HepG2 (cell line): ENCODE measurements around the gene AFF2. TPM values are rescaled to one million over a fixed set of nuclear protein-coding genes. Genes with fewer than 3 reads are reported as not detected.

ENCODE experiments used
- FOXA3 ChIP-seq: IDR thresholded peaks from 2 replicates; pipeline ENCODE4 v1.6.1; 2016; ENCODE audit warnings: missing genetic modification reagents, missing compliant biosample characterization
- FOXM1 ChIP-seq: sonication (generic); formaldehyde crosslinking; IDR thresholded peaks from 2 replicates; pipeline ENCODE4 v1.5.0; 2020; ENCODE audit warnings: missing genetic modification reagents
- WIZ ChIP-seq: sonication (generic); formaldehyde crosslinking; IDR thresholded peaks from 2 replicates; pipeline ENCODE4 v1.5.1; 2020; ENCODE audit warnings: mild to moderate bottlenecking, missing genetic modification reagents
- ZBTB38 ChIP-seq: sonication (generic); formaldehyde crosslinking; IDR thresholded peaks from 2 replicates; pipeline ENCODE4 v1.5.1; 2020; ENCODE audit warnings: mild to moderate bottlenecking, missing genetic modification reagents
- ZC3H13 ChIP-seq: sonication (generic); formaldehyde crosslinking; IDR thresholded peaks from 2 replicates; pipeline ENCODE4 v1.8.1; 2023; ENCODE audit warnings: mild to moderate bottlenecking, missing genetic modification reagents, moderate library complexity
- ZNF121 ChIP-seq: sonication (generic); formaldehyde crosslinking; IDR thresholded peaks from 2 replicates; pipeline ENCODE4 v1.5.0; 2020; ENCODE audit warnings: mild to moderate bottlenecking, missing genetic modification reagents
- ZNF460 ChIP-seq: sonication (generic); formaldehyde crosslinking; IDR thresholded peaks from 2 replicates; pipeline ENCODE4 v1.5.1; 2020; ENCODE audit warnings: missing genetic modification reagents, mild to moderate bottlenecking, borderline replicate concordance
- ZNF468 ChIP-seq: sonication (generic); formaldehyde crosslinking; IDR thresholded peaks from 2 replicates; pipeline ENCODE4 v1.8.0; 2022; ENCODE audit warnings: mild to moderate bottlenecking, moderate library complexity, missing genetic modification reagents
- polyA plus RNA-seq, 8 experiments: library from polyadenylated mRNA; depleted of rRNA in 3 of 8; stranded (reverse) in 7 of 8; unstranded in 1 of 8; fragments of >200 nt; fragmentation: Illumina TruSeq in 4 of 8; extraction: Trizol in 4 of 8; gene quantifications; 2 replicates each; pipeline versions ENCODE4 v1.2.1 to v1.2.3, GENCODE V29; 2011 to 2016; ENCODE audit warnings: low read depth in 4 of 8, missing spikeins in 1 of 8, mixed read lengths in 1 of 8; ENCODE audit not compliant: insufficient read depth in 1 of 8
- total RNA-seq, 5 experiments: library from RNA; depleted of rRNA; stranded (reverse); fragments of >200 nt; fragmentation: Illumina TruSeq; extraction: Trizol; gene quantifications; 2 replicates each; pipeline ENCODE4 v1.2.3, GENCODE V29; 2016; ENCODE audit warnings: low read depth in 1 of 5
- TF ChIP-seq, protein P1 (sequence below): IDR thresholded peaks from 2 replicates; pipeline ENCODE4 v1.6.1; 2016; ENCODE audit warnings: missing compliant biosample characterization, missing genetic modification reagents, borderline replicate concordance
- TF ChIP-seq, protein P2 (sequence below): sonication (generic); formaldehyde crosslinking; IDR thresholded peaks from 2 replicates; pipeline ENCODE4 v1.5.1; 2020; ENCODE audit warnings: mild to moderate bottlenecking, missing genetic modification reagents, borderline replicate concordance
- TF ChIP-seq, protein P3 (sequence below): sonication (generic); formaldehyde crosslinking; IDR thresholded peaks from 2 replicates; pipeline ENCODE4 v1.4.0; 2020; ENCODE audit warnings: low read depth, missing genetic modification reagents
- TF ChIP-seq, protein P4 (sequence below): sonication (generic); formaldehyde crosslinking; IDR thresholded peaks from 2 replicates; pipeline ENCODE4 v1.5.0; 2020; ENCODE audit warnings: missing genetic modification reagents

AFF2 gene
- total and polyA plus RNA-seq, 2 of the 13 experiments (the other 11 are each of a cell fraction or from before 2014, with no cell fraction given), result not detected

DNA sequence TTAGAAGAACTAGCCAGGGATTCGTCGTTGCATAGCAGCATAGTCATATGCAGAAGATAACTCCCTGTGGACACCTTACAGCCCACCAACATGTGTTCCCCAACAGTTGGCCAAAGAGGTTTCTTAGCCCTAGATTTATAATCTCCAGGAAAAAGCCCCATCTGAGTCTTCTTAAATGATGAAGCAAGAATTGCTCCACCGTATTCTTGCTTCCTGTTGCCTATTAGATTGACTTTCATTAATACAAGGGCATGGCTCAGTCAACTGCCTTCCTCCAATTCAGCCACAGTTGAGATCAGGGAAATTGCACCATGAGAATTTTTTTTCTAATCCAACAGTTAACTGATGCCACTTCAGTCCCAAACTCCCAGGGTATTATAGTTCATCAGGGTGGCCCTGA is 5.2 kb upstream of the AFF2 start (continued):
- no peak for TF ChIP-seq FOXA3 (CRISPR knock-in tag)
- TF ChIP-seq, protein P1, sequence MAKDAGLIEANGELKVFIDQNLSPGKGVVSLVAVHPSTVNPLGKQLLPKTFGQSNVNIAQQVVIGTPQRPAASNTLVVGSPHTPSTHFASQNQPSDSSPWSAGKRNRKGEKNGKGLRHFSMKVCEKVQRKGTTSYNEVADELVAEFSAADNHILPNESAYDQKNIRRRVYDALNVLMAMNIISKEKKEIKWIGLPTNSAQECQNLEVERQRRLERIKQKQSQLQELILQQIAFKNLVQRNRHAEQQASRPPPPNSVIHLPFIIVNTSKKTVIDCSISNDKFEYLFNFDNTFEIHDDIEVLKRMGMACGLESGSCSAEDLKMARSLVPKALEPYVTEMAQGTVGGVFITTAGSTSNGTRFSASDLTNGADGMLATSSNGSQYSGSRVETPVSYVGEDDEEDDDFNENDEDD (CRISPR knock-in tag), result no peak
- TF ChIP-seq FOXM1 (CRISPR knock-in tag), result no peak
- TF ChIP-seq, protein P2, sequence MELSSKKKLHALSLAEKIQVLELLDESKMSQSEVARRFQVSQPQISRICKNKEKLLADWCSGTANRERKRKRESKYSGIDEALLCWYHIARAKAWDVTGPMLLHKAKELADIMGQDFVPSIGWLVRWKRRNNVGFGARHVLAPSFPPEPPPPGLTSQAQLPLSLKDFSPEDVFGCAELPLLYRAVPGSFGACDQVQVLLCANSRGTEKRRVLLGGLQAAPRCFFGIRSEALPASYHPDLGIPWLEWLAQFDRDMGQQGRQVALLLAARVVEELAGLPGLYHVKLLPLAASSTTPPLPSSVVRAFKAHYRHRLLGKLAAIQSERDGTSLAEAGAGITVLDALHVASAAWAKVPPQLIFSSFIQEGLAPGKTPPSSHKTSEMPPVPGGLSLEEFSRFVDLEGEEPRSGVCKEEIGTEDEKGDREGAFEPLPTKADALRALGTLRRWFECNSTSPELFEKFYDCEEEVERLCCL, result no peak
- TF ChIP-seq ZC3H13 (CRISPR knock-in tag), result no peak
- TF ChIP-seq ZNF468, result no peak
- TF ChIP-seq ZBTB38, result no peak
- TF ChIP-seq ZNF460 (CRISPR knock-in tag), result no peak
- TF ChIP-seq, protein P3, sequence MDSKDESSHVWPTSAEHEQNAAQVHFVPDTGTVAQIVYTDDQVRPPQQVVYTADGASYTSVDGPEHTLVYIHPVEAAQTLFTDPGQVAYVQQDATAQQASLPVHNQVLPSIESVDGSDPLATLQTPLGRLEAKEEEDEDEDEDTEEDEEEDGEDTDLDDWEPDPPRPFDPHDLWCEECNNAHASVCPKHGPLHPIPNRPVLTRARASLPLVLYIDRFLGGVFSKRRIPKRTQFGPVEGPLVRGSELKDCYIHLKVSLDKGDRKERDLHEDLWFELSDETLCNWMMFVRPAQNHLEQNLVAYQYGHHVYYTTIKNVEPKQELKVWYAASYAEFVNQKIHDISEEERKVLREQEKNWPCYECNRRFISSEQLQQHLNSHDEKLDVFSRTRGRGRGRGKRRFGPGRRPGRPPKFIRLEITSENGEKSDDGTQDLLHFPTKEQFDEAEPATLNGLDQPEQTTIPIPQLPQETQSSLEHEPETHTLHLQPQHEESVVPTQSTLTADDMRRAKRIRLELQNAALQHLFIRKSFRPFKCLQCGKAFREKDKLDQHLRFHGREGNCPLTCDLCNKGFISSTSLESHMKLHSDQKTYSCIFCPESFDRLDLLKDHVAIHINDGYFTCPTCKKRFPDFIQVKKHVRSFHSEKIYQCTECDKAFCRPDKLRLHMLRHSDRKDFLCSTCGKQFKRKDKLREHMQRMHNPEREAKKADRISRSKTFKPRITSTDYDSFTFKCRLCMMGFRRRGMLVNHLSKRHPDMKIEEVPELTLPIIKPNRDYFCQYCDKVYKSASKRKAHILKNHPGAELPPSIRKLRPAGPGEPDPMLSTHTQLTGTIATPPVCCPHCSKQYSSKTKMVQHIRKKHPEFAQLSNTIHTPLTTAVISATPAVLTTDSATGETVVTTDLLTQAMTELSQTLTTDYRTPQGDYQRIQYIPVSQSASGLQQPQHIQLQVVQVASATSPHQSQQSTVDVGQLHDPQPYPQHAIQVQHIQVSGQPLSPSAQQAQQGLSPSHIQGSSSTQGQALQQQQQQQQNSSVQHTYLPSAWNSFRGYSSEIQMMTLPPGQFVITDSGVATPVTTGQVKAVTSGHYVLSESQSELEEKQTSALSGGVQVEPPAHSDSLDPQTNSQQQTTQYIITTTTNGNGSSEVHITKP (CRISPR knock-in tag), result no peak
- TF ChIP-seq WIZ (CRISPR knock-in tag), result no peak
- no peak for TF ChIP-seq ZNF121 (CRISPR knock-in tag)
- TF ChIP-seq, protein P4, sequence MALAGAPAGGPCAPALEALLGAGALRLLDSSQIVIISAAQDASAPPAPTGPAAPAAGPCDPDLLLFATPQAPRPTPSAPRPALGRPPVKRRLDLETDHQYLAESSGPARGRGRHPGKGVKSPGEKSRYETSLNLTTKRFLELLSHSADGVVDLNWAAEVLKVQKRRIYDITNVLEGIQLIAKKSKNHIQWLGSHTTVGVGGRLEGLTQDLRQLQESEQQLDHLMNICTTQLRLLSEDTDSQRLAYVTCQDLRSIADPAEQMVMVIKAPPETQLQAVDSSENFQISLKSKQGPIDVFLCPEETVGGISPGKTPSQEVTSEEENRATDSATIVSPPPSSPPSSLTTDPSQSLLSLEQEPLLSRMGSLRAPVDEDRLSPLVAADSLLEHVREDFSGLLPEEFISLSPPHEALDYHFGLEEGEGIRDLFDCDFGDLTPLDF (CRISPR knock-in tag), result no peak
